ENCODE measurements around the gene NPR3. TPM values are rescaled to one million over a fixed set of nuclear protein-coding genes. Genes with fewer than 3 reads are reported as not detected.

The NPR3 gene
- total and polyA plus RNA-seq, 2 of the 8 experiments (the other 6 are each of a cell fraction or from before 2014, with no cell fraction given): not detected

DNA sequence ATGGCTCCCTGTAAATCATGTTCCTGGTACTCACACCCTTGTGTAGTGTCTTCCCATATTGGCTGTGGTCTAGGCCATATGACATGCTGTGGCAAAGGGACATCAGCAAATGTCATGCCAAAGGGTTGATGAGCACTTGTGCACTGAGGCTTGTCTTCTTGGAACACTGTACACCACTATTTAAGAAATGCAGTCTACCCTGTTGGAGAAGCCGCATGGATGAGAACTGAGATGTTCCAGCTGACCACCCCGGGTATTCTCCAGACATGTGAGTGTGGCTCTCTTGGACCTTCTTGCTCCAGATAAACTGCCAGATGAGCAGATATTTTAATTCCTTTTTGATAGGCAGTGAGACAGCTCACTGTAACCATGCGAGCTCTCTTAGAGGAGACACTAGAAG, 20.5 kb upstream of the NPR3 start:
- H2BK120ac ChIP-seq (replicated peaks; ENCODE audit: low read depth, low read length): no peak overlapping the region
- no peak overlapping the region for H4K8ac ChIP-seq (ENCODE audit: extremely low read depth, insufficient read depth, low read length)
- H2BK5ac ChIP-seq (ENCODE audit: low read depth, low read length): no peak overlapping the region
- H3K23me2 ChIP-seq (ENCODE audit: low read depth, low read length): no peaks in the 10 kb centered on the region; the same call in 1 of the 2 replicates
- ChIA-PET POLR2A (ENCODE audit: partially characterized antibody) (no interaction called here), CTCF (ENCODE audit: partially characterized antibody) (interaction anchor here (0.8 to 1.5 kb wide), 4 partner anchors 13 to 684 kb away, joined by 3 to 4 read pairs (median 4); no protein-coding TSS in a partner anchor)
- no peak overlapping the region for H3K18ac ChIP-seq (ENCODE audit: extremely low read depth, low read length)
- no peaks in the 10 kb centered on the region for H3K79me2 ChIP-seq (ENCODE audit: control insufficient read depth in 1 of 2, insufficient read depth in 2 of 2, low read length in 2 of 2)
- no peak overlapping the region for H3K14ac ChIP-seq (ENCODE audit: insufficient read length)
- H3K56ac ChIP-seq (replicated peaks; ENCODE audit: insufficient read length, low read depth, low read length): no peak overlapping the region
- H2AFZ ChIP-seq (ENCODE audit: low read length): no peak overlapping the region
- no peak for FAIRE-seq
- no peaks in the 10 kb centered on the region for H3K36me3 ChIP-seq (ENCODE audit: control insufficient read depth in 2 of 4, insufficient read depth in 4 of 4, low read length in 3 of 4)
- H4K5ac ChIP-seq (ENCODE audit: insufficient read length, low read depth, low read length): no peak overlapping the region
- H3K9ac ChIP-seq (replicated peaks in 1 of 4; ENCODE audit: extremely low read depth in 1 of 4, low read depth in 3 of 4, low read length in 3 of 4): no peak overlapping the region
- no peak overlapping the region for H2AK5ac ChIP-seq (ENCODE audit: low read depth, low read length)
- no peak overlapping the region for H3K4ac ChIP-seq (replicated peaks; ENCODE audit: insufficient read length, low read depth, low read length)
- no peaks in the 10 kb centered on the region for H3K79me1 ChIP-seq (ENCODE audit: low read depth, low read length)
- no peak overlapping the region for H3K27ac ChIP-seq (ENCODE audit: low read depth, low read length)
- DNase-seq (ENCODE audit: low read depth in 1 of 2, low spot score in 2 of 2): no peak
- no peak overlapping the region for H2BK20ac ChIP-seq (ENCODE audit: low read length)
- H3K23ac ChIP-seq (ENCODE audit: insufficient read length): no peak overlapping the region
- H3K27me3 ChIP-seq (replicated peaks in 1 of 4; ENCODE audit: control insufficient read depth in 3 of 4, extremely low read depth in 1 of 4, insufficient read depth in 3 of 4, low read length in 3 of 4): no peaks in the 10 kb centered on the region
- peaks cover 0 to 6% of the 10 kb centered on the region in 2 experiments; a peak in 1 of 4 replicates for H3K9me3 ChIP-seq (ENCODE audit: insufficient read depth in 2 of 2, low read depth in 1 of 2, low read length in 1 of 2)
- TF ChIP-seq, protein P1, sequence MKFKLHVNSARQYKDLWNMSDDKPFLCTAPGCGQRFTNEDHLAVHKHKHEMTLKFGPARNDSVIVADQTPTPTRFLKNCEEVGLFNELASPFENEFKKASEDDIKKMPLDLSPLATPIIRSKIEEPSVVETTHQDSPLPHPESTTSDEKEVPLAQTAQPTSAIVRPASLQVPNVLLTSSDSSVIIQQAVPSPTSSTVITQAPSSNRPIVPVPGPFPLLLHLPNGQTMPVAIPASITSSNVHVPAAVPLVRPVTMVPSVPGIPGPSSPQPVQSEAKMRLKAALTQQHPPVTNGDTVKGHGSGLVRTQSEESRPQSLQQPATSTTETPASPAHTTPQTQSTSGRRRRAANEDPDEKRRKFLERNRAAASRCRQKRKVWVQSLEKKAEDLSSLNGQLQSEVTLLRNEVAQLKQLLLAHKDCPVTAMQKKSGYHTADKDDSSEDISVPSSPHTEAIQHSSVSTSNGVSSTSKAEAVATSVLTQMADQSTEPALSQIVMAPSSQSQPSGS (IDR thresholded peaks at IDR 0.05; ENCODE audit: low read length): no peak
- TF ChIP-seq KDM4A (IDR thresholded peaks at IDR 0.05; ENCODE audit: low read depth, low read length, severe bottlenecking): no peak
- no peak for TF ChIP-seq POU5F1 (IDR thresholded peaks at IDR 0.05; ENCODE audit: low read depth, low read length)
- no peak for TF ChIP-seq GABPA (IDR thresholded peaks at IDR 0.05; ENCODE audit: borderline replicate concordance, insufficient read depth, low read length)
- TF ChIP-seq KDM1A (IDR thresholded peaks at IDR 0.05; ENCODE audit: borderline replicate concordance, low read length): no peak
- no peak for TF ChIP-seq RFX5 (IDR thresholded peaks at IDR 0.05; ENCODE audit: borderline replicate concordance, low read depth, low read length)
- no peak for TF ChIP-seq POLR2A (IDR thresholded peaks at IDR 0.05; ENCODE audit: control extremely low read depth in 1 of 2, low read depth in 2 of 2, low read length in 2 of 2)
- no peak for TF ChIP-seq FOSL1 (IDR thresholded peaks at IDR 0.05; ENCODE audit: insufficient read depth, low read depth, low read length)
- TF ChIP-seq POLR2AphosphoS5 (IDR thresholded peaks at IDR 0.05; ENCODE audit: low read depth, low read length): no peak
- TF ChIP-seq NANOG (IDR thresholded peaks at IDR 0.05; ENCODE audit: insufficient read depth, low read depth, low read length, poor library complexity, severe bottlenecking): no peak
- no peak for TF ChIP-seq TAF1 (IDR thresholded peaks at IDR 0.05; ENCODE audit: low read depth, low read length)
- H3K4me2 ChIP-seq (ENCODE audit: insufficient read depth in 1 of 2, low read depth in 2 of 2, low read length in 2 of 2): no peak overlapping the region
- no peak overlapping the region for H2BK15ac ChIP-seq (ENCODE audit: low read length)
- H4K20me1 ChIP-seq (replicated peaks in 1 of 2; ENCODE audit: control insufficient read depth in 1 of 2, insufficient read depth in 2 of 2, low read length in 2 of 2): no peaks in the 10 kb centered on the region
- WGBS, 2 experiments (ENCODE audit: extremely low coverage in 1 of 2, insufficient coverage in 1 of 2, insufficient read length in 1 of 2, insufficient replicate concordance in 2 of 2, low coverage in 1 of 2, low lambda C conversion rate in 2 of 2, missing lambda C conversion rate in 1 of 2): 86% methylated on average over 3 of the region's 3 CpGs; no CpG with 5 or more reads in 1 of the 2 experiments
- no peak overlapping the region for H2BK12ac ChIP-seq (ENCODE audit: low read depth, low read length)
- no peak overlapping the region for H3K4me3 ChIP-seq (ENCODE audit: extremely low read depth in 1 of 4, insufficient read depth in 2 of 4, low read depth in 3 of 4, low read length in 4 of 4)
- H4K91ac ChIP-seq (replicated peaks; ENCODE audit: insufficient read length, low read length): no peak overlapping the region
- no peaks in the 10 kb centered on the region for H3K4me1 ChIP-seq (replicated peaks in 1 of 4; ENCODE audit: control insufficient read depth in 3 of 4, insufficient read depth in 4 of 4, low read length in 3 of 4)

All from H1 (cell line).